Testis (tissue), 5 donors: ENCODE data around the gene IFNGR2. TPM values are rescaled to one million over a fixed set of nuclear protein-coding genes. Genes with fewer than 3 reads are reported as not detected.

Experiments used
- DNase-seq: peaks from one replicate; pipeline ENCODE4 v3.0.0-alpha.2; 2019
- H3K27ac ChIP-seq, 2 donors: fragments of 200-600 bp; sonication (generic); one replicate each; pipeline ENCODE4 v1.5.1; 2019
- H3K27me3 ChIP-seq: fragments of 200-600 bp; sonication (generic); one replicate; pipeline ENCODE4 v1.5.1; 2019
- H3K36me3 ChIP-seq: fragments of 200-600 bp; sonication (generic); one replicate; pipeline ENCODE4 v1.5.1; 2017; ENCODE audit warnings: low read depth; ENCODE audit errors: missing control alignments
- H3K4me1 ChIP-seq: fragments of 200-600 bp; sonication (generic); one replicate; pipeline ENCODE4 v1.5.1; 2019
- H3K4me3 ChIP-seq, 2 donors: fragments of 200-600 bp; sonication (generic); one replicate each; pipeline ENCODE4 v1.5.1; 2017 to 2019
- H3K9me3 ChIP-seq: fragments of 200-600 bp; sonication (generic); one replicate; pipeline ENCODE4 v1.5.1; 2017
- POLR2A ChIP-seq: fragments of 450-650 bp; IDR thresholded peaks from one replicate; pipeline ENCODE4 v1.6.1; 2017; ENCODE audit warnings: antibody characterized with exemption, mild to moderate bottlenecking, moderate library complexity
- WGBS, 2 donors: methylation state at CpG; one replicate each; pipeline ENCODE4 v1.1.5; 2018; 5-methylcytosine and 5-hydroxymethylcytosine counted together
- intact Hi-C: fragments of 100-400 bp; cut with DNase I; formaldehyde crosslinking; loops from one replicate; pipeline ENCODE4 v1.15.1; 2023; ENCODE audit warnings: low total_unique reads
- long read RNA-seq, 2 donors: transcript quantifications; one replicate each; lab custom pipeline, GENCODE V29; 2026
- polyA plus RNA-seq: library from polyadenylated mRNA; stranded (reverse); fragments of 350-450 nt; fragmentation: Illumina TruSeq; extraction: RNeasy Lipid Tissue Mini Kit (QIAGEN cat#74804); gene quantifications from one replicate; pipeline ENCODE4 v1.2.3, GENCODE V29; 2014; ENCODE audit warnings: low read depth, low replicate concordance; ENCODE audit not compliant: insufficient read depth
- total RNA-seq, 2 donors: library from RNA; depleted of rRNA; stranded (reverse); fragments of >200 nt; gene quantifications; one replicate each; pipeline ENCODE4 v1.2.3, GENCODE V29; 2016
- TF ChIP-seq, protein P1 (sequence below), 3 experiments: fragments of 450-650 bp in 2 of 3; fragments of 200-600 bp in 1 of 3; sonication (generic) in 1 of 3; IDR thresholded peaks; one replicate each; pipeline ENCODE4 v1.5.1; 2016 to 2019; ENCODE audit warnings: antibody characterized with exemption in 3 of 3, mild to moderate bottlenecking in 2 of 3, moderate library complexity in 1 of 3

The IFNGR2 gene, protein sequence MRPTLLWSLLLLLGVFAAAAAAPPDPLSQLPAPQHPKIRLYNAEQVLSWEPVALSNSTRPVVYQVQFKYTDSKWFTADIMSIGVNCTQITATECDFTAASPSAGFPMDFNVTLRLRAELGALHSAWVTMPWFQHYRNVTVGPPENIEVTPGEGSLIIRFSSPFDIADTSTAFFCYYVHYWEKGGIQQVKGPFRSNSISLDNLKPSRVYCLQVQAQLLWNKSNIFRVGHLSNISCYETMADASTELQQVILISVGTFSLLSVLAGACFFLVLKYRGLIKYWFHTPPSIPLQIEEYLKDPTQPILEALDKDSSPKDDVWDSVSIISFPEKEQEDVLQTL
- 100 to 1,000 TPM in 1 of 2 donors, 10 to 100 TPM in 1; 87.6 to 108 TPM for total RNA-seq
- polyA plus RNA-seq, result 91.9 TPM
- long read RNA-seq, donor 1, transcript IFNGR2-201 (7 exons, 2,221 nt), result major isoform, 38 of 114 reads
- long read RNA-seq, donor 1, partial matches to known transcripts, result 75 of 114 reads
- long read RNA-seq, donor 1, other reads (novel, unspliced or antisense), result 0 of 114 reads
- long read RNA-seq, donor 2, transcript IFNGR2-201 (7 exons, 2,221 nt), result major isoform, 14 of 22 reads
- long read RNA-seq, donor 2, partial matches to known transcripts, result 8 of 22 reads
- long read RNA-seq, donor 2, other reads (novel, unspliced or antisense), result 0 of 22 reads

DNA sequence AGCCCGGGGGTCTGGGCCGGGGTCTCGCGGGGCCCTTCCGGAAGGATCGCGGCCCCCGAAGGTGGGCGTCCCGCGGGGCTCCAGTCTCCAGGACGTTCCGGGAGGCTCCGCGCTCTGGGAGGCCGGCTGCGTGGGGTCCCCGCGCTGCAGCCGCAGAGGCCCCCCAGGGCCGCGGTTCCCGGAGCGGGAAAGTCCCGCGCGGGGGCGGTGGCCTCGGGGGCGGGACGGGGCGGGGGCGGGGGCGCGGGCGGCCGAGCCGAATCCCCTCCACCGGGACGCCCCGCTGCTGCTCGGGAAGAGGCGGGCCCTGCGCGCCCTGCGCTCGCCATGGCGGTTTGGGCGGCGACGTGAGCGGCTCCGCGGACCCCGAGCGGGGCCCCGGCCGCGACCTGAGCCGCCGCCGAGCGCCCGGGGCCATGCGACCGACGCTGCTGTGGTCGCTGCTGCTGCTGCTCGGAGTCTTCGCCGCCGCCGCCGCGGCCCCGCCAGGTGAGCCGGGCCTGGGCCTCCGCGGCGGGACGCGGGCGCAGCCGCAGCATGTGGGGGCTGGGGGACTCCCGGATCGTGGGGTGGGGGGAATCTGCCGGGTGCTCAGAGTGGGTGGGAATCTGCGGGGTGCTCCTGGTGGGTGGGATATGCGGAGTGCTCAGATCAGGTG, at the start of gene IFNGR2:
Gene IFNGR2 (plus strand): TSS at position 286 of the 658 bp plus-strand sequence. CDS start 131 bp downstream, at position 417.
- no peak for TF ChIP-seq POLR2A
- TF ChIP-seq, protein P1, sequence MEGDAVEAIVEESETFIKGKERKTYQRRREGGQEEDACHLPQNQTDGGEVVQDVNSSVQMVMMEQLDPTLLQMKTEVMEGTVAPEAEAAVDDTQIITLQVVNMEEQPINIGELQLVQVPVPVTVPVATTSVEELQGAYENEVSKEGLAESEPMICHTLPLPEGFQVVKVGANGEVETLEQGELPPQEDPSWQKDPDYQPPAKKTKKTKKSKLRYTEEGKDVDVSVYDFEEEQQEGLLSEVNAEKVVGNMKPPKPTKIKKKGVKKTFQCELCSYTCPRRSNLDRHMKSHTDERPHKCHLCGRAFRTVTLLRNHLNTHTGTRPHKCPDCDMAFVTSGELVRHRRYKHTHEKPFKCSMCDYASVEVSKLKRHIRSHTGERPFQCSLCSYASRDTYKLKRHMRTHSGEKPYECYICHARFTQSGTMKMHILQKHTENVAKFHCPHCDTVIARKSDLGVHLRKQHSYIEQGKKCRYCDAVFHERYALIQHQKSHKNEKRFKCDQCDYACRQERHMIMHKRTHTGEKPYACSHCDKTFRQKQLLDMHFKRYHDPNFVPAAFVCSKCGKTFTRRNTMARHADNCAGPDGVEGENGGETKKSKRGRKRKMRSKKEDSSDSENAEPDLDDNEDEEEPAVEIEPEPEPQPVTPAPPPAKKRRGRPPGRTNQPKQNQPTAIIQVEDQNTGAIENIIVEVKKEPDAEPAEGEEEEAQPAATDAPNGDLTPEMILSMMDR (IDR thresholded peaks at IDR 0.05), result no peak
- peaks cover 16% of the 10 kb centered on the region for H3K4me1 ChIP-seq
- intact Hi-C loops, result no loop called here
- no peaks in the 10 kb centered on the region for H3K36me3 ChIP-seq
- no peaks in the 10 kb centered on the region for H3K27me3 ChIP-seq
- H3K9me3 ChIP-seq, result no peaks in the 10 kb centered on the region
- DNase-seq, result peak; percentile 43
- H3K27ac ChIP-seq, result peak within 1 kb of the TSS; percentile 95 to 98
- H3K4me3 ChIP-seq, result peak within 1 kb of the TSS; percentile 80 to 96
- WGBS, 2 donors, result 0% methylated on average over 4 to 49 of the region's 89 CpGs

- Histone ChIP-seq H3K36me3 (no peaks in the 10 kb centered on the region), H3K9me3 (no peaks in the 10 kb centered on the region), H3K4me3 (no peak overlapping the region), H3K27ac (no peak overlapping the region), H3K27me3 (no peaks in the 10 kb centered on the region), H3K4me1 (no peaks in the 10 kb centered on the region)
- DNase-seq, result no peak
- TF ChIP-seq, protein P1 (IDR thresholded peaks at IDR 0.05), result no peak
- TF ChIP-seq POLR2A, result no peak
- intact Hi-C loops, result no loop called here
- 83 to 91% methylated on average over 6 of the region's 6 CpGs for WGBS, 2 donors
Measured at GRCh38 chr21:33355355-33355754, 47.9 kb upstream of the IFNGR2 start.

DNA sequence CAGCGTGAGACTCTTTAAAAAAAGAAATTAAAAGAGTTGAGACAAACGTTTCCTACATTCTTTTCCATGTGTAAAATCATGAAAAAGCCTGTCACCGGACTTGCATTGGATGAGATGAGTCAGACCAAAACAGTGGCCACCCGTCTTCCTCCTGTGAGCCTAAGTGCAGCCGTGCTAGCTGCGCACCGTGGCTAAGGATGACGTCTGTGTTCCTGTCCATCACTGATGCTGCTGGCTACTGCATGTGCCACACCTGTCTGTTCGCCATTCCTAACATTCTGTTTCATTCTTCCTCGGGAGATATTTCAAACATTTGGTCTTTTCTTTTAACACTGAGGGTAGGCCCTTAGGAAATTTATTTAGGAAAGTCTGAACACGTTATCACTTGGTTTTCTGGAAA, 47.2 kb upstream of the IFNGR2 start:
- intact Hi-C loops, result no loop called here
- TF ChIP-seq, protein P1 (IDR thresholded peaks at IDR 0.05), result no peak
- no peak for TF ChIP-seq POLR2A
- no peak overlapping the region for H3K4me3 ChIP-seq
- WGBS, 2 donors, result 86 to 87% methylated on average over 11 of the region's 11 CpGs
- peaks cover 6% of the 10 kb centered on the region for H3K4me1 ChIP-seq
- H3K36me3 ChIP-seq, result no peaks in the 10 kb centered on the region
- H3K27me3 ChIP-seq, result no peaks in the 10 kb centered on the region
- H3K9me3 ChIP-seq, result no peaks in the 10 kb centered on the region
- no peak overlapping the region for H3K27ac ChIP-seq
- no peak for DNase-seq

DNA sequence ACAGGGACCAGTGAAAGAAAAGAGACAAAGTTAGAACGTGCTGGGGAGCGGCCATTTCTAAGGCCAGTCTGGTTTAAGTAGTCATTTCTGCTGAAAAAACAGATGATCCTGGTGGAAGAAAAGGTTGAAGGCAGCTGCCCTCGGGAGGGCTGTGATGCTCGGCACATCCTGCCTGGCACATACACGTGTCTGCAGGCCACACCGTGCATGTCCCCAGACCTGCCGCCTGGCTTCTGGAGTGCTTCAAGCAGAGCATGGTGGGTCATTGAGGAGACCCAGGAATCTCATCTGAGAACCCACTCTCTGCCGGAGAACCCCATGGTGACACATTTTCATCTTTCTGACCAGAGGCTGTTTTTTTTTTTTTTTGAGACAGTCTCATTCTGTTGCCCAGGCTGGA, 46.0 kb upstream of the IFNGR2 start:
- H3K27me3 ChIP-seq, result no peaks in the 10 kb centered on the region
- no peak overlapping the region for H3K4me3 ChIP-seq
- peaks cover 12% of the 10 kb centered on the region for H3K4me1 ChIP-seq
- H3K9me3 ChIP-seq, result no peaks in the 10 kb centered on the region
- no peaks in the 10 kb centered on the region for H3K36me3 ChIP-seq
- DNase-seq, result no peak
- 74 to 85% methylated on average over 8 of the region's 8 CpGs for WGBS, 2 donors
- no peak for TF ChIP-seq POLR2A
- TF ChIP-seq, protein P1 (IDR thresholded peaks at IDR 0.05), result no peak
- H3K27ac ChIP-seq, result no peak overlapping the region
- intact Hi-C loops, result no loop called here
